ENCODE data around the gene SRPK2. TPM values are rescaled to one million over a fixed set of nuclear protein-coding genes. Genes with fewer than 3 reads are reported as not detected.

The SRPK2 gene
- total and polyA plus RNA-seq, 4 donors = 7.8 to 19.7 (median 16.7) TPM

DNA sequence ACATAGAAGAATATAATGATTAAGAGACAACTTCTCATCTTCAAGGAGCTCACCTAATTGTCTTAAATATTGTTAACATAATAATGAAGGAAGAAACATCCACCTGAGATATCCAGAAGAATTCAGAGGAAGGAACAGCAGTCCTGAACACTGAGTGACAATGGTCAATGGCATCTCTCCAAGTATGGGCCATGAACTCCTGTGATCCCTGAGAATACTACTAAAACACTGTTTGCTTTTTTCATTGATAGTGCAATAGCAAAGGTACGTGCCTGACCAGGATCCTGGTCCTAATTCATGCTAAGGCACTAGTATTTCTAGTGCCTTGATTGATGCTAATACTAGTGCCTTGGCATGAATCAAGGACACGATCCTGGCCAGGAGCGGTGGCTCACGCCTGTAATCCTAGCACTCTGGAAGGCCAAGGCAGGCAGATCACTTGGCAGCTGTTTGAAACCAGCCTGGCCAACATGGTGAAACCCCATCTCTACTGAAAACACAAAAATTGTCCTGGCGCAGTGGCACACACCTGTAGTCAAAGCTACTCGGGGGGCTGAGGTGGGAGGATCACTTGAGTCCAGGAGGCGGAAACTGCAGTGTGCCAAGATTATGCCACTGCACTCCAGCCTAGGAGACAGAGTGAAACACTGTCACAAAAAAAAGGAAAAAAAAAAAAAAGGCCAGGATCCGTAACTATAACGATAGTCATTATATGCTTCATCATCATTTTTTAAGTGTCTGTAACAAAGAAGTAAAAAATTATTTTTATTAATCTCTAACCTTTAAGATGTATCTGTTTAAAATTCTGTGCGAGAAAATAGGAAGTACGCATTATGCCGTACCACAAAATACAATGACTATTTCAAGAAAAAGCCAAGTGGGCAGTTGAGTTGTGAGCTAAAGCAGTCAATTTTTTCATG, 49.1 kb downstream of the SRPK2 start:
- 68% methylated on average over 12 of the region's 12 CpGs for WGBS
- no peaks in the 10 kb centered on the region for H3K9me3 ChIP-seq (ENCODE audit: control insufficient read depth in 4 of 4, low read length in 3 of 4)
- no peak for TF ChIP-seq YY1 (IDR thresholded peaks at IDR 0.05)
- TF ChIP-seq SP1 (IDR thresholded peaks at IDR 0.05) = no peak
- no peak for TF ChIP-seq FOXA2 (IDR thresholded peaks at IDR 0.05)
- TF ChIP-seq TAF1 (conservative IDR thresholded peaks at IDR 0.05) = no peak
- no peak for TF ChIP-seq HNF4G (IDR thresholded peaks at IDR 0.05)
- TF ChIP-seq, protein P1, sequence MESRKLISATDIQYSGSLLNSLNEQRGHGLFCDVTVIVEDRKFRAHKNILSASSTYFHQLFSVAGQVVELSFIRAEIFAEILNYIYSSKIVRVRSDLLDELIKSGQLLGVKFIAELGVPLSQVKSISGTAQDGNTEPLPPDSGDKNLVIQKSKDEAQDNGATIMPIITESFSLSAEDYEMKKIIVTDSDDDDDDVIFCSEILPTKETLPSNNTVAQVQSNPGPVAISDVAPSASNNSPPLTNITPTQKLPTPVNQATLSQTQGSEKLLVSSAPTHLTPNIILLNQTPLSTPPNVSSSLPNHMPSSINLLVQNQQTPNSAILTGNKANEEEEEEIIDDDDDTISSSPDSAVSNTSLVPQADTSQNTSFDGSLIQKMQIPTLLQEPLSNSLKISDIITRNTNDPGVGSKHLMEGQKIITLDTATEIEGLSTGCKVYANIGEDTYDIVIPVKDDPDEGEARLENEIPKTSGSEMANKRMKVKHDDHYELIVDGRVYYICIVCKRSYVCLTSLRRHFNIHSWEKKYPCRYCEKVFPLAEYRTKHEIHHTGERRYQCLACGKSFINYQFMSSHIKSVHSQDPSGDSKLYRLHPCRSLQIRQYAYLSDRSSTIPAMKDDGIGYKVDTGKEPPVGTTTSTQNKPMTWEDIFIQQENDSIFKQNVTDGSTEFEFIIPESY (IDR thresholded peaks at IDR 0.05) = no peak
- no peak for TF ChIP-seq EGR1 (IDR thresholded peaks at IDR 0.05; ENCODE audit: low read depth in 2 of 2)
- TF ChIP-seq, protein P2, sequence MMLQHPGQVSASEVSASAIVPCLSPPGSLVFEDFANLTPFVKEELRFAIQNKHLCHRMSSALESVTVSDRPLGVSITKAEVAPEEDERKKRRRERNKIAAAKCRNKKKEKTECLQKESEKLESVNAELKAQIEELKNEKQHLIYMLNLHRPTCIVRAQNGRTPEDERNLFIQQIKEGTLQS (IDR thresholded peaks at IDR 0.05) = no peak
- TF ChIP-seq, protein P3, sequence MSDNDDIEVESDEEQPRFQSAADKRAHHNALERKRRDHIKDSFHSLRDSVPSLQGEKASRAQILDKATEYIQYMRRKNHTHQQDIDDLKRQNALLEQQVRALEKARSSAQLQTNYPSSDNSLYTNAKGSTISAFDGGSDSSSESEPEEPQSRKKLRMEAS (IDR thresholded peaks at IDR 0.05) = no peak
- peak; percentile 19 to 57 for TF ChIP-seq RAD21 (IDR thresholded peaks at IDR 0.05)
- no peak for TF ChIP-seq FOXA1 (IDR thresholded peaks at IDR 0.05)
- no peak for TF ChIP-seq JUND (IDR thresholded peaks at IDR 0.05)
- TF ChIP-seq RXRA (IDR thresholded peaks at IDR 0.05) = peak; percentile 77 to 85
- TF ChIP-seq, protein P4, sequence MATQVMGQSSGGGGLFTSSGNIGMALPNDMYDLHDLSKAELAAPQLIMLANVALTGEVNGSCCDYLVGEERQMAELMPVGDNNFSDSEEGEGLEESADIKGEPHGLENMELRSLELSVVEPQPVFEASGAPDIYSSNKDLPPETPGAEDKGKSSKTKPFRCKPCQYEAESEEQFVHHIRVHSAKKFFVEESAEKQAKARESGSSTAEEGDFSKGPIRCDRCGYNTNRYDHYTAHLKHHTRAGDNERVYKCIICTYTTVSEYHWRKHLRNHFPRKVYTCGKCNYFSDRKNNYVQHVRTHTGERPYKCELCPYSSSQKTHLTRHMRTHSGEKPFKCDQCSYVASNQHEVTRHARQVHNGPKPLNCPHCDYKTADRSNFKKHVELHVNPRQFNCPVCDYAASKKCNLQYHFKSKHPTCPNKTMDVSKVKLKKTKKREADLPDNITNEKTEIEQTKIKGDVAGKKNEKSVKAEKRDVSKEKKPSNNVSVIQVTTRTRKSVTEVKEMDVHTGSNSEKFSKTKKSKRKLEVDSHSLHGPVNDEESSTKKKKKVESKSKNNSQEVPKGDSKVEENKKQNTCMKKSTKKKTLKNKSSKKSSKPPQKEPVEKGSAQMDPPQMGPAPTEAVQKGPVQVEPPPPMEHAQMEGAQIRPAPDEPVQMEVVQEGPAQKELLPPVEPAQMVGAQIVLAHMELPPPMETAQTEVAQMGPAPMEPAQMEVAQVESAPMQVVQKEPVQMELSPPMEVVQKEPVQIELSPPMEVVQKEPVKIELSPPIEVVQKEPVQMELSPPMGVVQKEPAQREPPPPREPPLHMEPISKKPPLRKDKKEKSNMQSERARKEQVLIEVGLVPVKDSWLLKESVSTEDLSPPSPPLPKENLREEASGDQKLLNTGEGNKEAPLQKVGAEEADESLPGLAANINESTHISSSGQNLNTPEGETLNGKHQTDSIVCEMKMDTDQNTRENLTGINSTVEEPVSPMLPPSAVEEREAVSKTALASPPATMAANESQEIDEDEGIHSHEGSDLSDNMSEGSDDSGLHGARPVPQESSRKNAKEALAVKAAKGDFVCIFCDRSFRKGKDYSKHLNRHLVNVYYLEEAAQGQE (IDR thresholded peaks at IDR 0.05) = no peak
- TF ChIP-seq HNF4A (conservative IDR thresholded peaks at IDR 0.05) = peak; percentile 38 to 39
- no peak for TF ChIP-seq NR2F2 (IDR thresholded peaks at IDR 0.05)
- TF ChIP-seq, protein P5, sequence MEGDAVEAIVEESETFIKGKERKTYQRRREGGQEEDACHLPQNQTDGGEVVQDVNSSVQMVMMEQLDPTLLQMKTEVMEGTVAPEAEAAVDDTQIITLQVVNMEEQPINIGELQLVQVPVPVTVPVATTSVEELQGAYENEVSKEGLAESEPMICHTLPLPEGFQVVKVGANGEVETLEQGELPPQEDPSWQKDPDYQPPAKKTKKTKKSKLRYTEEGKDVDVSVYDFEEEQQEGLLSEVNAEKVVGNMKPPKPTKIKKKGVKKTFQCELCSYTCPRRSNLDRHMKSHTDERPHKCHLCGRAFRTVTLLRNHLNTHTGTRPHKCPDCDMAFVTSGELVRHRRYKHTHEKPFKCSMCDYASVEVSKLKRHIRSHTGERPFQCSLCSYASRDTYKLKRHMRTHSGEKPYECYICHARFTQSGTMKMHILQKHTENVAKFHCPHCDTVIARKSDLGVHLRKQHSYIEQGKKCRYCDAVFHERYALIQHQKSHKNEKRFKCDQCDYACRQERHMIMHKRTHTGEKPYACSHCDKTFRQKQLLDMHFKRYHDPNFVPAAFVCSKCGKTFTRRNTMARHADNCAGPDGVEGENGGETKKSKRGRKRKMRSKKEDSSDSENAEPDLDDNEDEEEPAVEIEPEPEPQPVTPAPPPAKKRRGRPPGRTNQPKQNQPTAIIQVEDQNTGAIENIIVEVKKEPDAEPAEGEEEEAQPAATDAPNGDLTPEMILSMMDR (IDR thresholded peaks at IDR 0.05; ENCODE audit: low read depth, low read length, missing input control) = no peak
- H3K4me3 ChIP-seq (ENCODE audit: low read depth in 1 of 3, low read length in 3 of 3) = no peak overlapping the region
- H3K36me3 ChIP-seq (ENCODE audit: control insufficient read depth in 4 of 4, insufficient read depth in 3 of 4, low read depth in 1 of 4, low read length in 3 of 4) = no peaks in the 10 kb centered on the region
- H3K4me1 ChIP-seq (ENCODE audit: control insufficient read depth in 4 of 4, insufficient read depth in 4 of 4, low read length in 3 of 4) = peaks cover 2 to 6% (median 3%) of the 10 kb centered on the region in 4 donors
- DNase-seq (ENCODE audit: low spot score) = no peak
- no peaks in the 10 kb centered on the region for H3K27me3 ChIP-seq (ENCODE audit: control insufficient read depth in 4 of 4, insufficient read depth in 4 of 4, low read length in 3 of 4)
- no peak overlapping the region for H3K9ac ChIP-seq (ENCODE audit: low read depth in 1 of 2, low read length in 2 of 2)
- H3K27ac ChIP-seq (ENCODE audit: low read depth in 1 of 2, low read length in 2 of 2) = no peak overlapping the region
